Left lobe of liver (tissue), 2 donors: Measurements from ENCODE around the gene EXOC6B. TPM values are rescaled to one million over a fixed set of nuclear protein-coding genes. Genes with fewer than 3 reads are reported as not detected.

Experiments used
- ATAC-seq: fragments of 200-7000 bp; cut with Tn5 transposase; one replicate; pipeline ENCODE4 v1.9.1; 2020; ENCODE audit warnings: mild to moderate bottlenecking, moderate library complexity
- DNase-seq: peaks from one replicate; pipeline ENCODE4 v3.0.0-alpha.2; 2020; ENCODE audit warnings: low spot score
- total RNA-seq: library from RNA; stranded (reverse); gene quantifications from one replicate; pipeline ENCODE4 v1.2.1, GENCODE V29; 2021
- donor health status: DM: no; HTN: no; CAD: no; lungs with moderate emphysema.
- donor health status: DM: no; HTN: yes; CAD: no.

EXOC6B gene
- total RNA-seq, 1 donor from 2014 or later = 9.1 TPM

- ATAC-seq = peak; percentile 93
These were observed 80.0 kb downstream of the EXOC6B start for GRCh38 chr2:72745679-72746368.

GRCh38 chr2:72744049-72744448 lies 81.8 kb downstream of the EXOC6B start:
- ATAC-seq = no peak

More at GRCh38 chr2:72745679-72746368, 80.0 kb downstream of the EXOC6B start:
- DNase-seq = no peak

DNA sequence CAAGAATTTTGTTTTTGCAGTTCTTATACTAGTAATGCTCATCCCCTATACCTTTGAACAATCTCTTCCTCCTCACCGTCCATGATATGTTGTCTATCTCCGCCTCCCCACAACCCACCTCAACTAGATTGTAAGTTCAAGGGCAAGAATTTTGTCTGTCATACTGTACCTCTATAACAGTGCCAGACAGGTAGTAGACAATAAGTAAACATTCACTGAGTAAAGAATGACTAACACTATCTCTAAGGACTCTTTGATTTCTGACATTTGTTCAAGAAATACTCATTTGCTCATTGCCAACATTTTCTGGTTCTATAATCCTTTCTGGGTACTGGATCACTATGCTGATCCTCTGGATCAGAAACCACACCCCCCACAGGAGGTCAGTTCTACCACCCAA lies 82.4 kb downstream of the EXOC6B start:
- no peak for DNase-seq
- no peak for ATAC-seq

More at GRCh38 chr2:72744049-72744448, 81.8 kb downstream of the EXOC6B start:
- DNase-seq = no peak

- no peak for DNase-seq
- no peak for ATAC-seq
These were observed 87.7 kb downstream of the EXOC6B start for GRCh38 chr2:72738096-72738495.

DNA sequence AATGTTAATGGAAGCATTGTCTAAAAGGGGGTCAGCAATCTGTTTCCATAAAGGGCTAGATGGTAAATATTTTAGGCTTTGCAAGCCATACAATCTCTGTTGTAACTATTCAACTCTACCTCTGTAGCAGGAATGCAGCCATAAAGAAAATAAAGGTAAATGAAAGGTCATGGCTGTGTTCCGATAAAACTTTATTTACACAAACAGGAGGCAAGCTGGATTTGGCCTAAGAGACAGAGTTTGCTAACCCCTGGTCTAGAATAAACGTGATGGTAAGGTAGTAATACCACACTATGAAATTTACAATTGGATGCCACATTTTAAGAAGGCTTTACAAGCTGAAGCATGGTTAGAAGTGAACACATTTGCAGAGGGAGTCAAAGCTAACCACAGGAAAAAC lies 91.4 kb downstream of the EXOC6B start:
- peak; percentile 23 for ATAC-seq
- DNase-seq = no peak

DNA sequence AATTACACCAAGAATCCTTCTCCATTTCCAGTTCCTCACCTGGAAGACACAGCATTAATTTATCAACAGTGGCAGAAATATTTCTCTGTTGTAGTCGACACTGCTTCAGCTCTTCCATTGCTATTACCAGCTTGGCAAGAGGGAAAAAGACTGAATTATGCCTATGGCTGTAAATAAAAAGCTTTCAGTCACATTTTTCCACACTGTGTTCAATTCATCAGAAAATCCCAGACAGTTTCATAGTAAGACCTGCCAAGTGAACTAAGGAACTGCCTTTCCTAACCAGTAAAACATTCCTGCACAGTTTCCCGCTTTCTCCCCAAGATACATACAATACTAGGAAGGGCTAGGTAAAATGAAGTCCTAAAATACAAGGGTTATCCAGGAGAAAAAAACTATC lies 94.7 kb downstream of the EXOC6B start:
- DNase-seq (no peak), ATAC-seq (no peak)

- DNase-seq (no peak), ATAC-seq (no peak)
These were observed 98.5 kb downstream of the EXOC6B start for GRCh38 chr2:72727356-72727755.

DNA sequence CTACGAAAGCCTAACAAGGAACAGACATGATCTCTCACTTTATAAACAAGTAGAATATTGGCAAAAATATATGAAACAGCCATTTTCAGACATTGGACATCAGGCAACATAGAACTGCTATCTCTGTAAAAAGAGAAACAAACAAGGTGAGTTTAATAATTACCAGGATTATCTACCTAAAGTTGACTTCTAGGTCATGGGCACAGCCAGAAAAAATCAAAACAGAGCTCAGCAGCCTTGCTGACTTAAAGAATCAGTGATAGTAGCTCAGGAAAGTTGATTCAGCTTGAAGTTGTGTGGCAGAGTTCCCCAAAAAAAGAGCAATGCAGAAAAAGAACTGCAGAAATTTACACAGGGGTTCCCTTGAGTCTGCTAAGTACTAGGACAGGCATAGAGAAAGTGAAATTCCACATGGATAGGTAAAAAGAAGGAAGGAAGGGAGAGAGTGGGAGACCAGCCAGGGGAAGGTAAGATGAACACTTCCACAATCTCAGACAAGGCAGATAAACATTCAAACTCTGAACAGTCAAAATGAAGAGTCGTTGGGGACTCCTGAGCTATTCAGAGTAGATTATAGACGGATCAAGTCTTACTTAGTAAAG lies 102.0 kb downstream of the EXOC6B start:
- no peak for DNase-seq
- peak; percentile 93 for ATAC-seq

DNA sequence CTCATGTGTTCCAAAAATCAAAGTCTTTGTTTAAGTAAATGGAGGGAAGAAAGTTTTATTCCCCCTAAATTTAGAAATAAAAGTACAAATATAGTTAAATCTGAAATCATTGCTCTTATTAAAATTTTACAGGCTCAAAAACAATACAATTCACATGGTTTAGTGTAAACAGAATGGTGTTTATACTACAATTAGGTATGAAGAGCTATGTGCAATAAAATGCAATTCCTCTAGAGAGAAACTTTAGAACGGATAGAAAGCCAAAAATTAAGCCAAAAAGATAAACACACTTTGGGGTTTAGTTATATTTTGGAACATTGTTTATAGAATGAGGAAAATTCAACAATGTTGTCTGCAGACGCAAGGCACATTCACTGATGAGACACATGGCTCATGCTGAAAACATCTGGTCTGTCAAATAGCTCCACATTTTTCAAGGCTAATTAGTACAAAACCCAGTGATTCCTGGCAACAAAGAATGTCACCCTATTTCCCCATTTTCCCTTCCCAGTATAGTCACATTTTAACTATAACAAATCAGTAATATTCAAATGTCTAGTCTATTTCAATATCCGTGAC lies 103.3 kb downstream of the EXOC6B start:
- DNase-seq = no peak
- ATAC-seq = peak; percentile 35

DNA sequence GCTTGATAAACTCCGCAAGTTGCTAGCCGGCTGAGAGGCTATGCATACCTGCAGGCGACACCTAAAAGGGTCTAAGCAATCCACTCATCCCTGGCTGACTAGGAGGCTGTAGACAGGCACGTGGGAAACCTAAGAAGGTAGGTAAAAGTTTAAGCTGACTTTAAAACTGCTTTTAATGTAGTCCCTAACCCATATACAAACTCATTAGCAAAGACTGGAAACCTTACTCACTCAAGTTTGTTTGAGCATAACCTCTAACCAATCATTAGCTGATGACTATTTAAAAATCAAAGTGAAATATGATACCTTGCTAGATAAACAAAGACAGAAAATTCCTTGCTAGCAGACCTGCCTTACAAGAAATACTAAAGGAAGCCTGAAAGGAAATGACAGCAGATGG lies 106.4 kb downstream of the EXOC6B start:
- ATAC-seq (no peak), DNase-seq (no peak)

- ATAC-seq = no peak
- no peak for DNase-seq
These were observed 107.0 kb downstream of the EXOC6B start for GRCh38 chr2:72718876-72719275.

DNA sequence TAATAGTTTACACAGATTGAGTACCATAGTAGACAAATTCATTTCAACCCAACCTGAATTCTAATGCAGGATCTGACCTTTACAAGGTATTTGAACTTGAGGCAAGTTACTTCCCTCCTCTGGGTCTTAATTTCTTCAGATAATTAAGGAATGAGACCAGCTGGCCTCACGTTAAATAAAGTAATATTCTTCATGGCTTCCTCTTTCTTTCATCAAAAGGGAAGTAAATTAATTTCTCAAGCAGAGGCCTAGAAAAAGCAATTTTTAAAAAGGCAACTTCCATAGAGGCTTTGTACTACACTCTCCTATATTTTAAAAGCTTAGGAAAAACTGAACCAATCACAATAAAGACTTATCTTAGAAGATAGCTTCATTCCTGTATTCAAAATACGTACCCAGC lies 109.2 kb downstream of the EXOC6B start:
- DNase-seq (no peak), ATAC-seq (no peak)

DNA sequence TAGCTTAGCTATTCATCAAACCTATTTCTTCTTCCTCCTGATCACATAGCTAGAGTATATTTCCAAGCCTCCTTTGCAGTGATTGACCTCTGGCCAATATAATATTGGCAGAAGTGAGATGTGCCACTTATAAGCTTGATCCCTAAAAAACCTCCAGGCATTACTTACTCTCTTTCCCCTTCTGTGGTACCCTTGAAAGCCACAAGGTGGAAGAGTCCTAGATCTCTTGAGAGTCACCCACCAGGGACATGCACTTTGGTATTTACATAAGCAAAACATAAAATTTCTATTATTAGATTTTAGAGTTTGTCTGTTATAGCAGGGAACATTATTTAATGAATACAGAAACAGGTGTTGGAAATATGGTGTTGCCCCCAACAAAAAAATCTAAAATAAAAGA lies 112.0 kb downstream of the EXOC6B start:
- ATAC-seq (no peak), DNase-seq (no peak)

- DNase-seq (no peak), ATAC-seq (peak; percentile 43)
These were observed 112.9 kb downstream of the EXOC6B start for GRCh38 chr2:72712977-72713376.

GRCh38 chr2:72712304-72712703 lies 113.5 kb downstream of the EXOC6B start:
- ATAC-seq (no peak), DNase-seq (no peak)

DNA sequence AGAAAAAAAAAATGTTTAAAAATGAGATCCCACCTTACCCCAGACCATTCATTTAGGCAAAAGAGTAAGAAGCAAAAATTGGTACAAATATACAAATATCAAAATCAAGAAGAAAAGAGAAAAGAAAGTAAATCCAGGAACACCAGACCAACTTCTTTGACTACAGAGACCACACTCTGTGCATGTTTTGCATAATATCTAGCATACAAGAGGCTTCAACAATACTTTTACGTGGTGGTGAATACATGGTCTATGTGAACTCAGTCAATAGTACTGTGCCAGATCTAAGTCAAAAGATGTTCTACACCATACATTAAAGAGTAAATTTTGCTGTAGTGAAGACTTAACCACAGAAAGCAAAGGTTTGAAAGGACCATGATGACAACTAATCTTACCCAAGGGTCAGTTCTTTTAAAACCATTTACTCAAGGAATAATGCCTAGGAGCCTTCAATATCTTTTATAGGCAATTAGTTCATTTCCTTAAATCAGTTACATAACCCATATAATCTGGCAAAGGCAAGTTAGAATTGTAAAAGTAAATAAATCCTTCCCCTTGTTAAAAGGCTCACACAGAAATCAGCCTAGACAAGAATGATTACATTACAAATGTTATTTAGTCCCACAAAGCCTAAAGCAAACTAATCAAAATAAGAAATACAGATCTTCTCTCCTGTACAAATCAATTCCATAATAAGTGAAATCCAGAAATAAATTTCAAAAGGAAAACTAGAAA lies 115.2 kb downstream of the EXOC6B start:
- ATAC-seq (no peak), DNase-seq (no peak)

DNA sequence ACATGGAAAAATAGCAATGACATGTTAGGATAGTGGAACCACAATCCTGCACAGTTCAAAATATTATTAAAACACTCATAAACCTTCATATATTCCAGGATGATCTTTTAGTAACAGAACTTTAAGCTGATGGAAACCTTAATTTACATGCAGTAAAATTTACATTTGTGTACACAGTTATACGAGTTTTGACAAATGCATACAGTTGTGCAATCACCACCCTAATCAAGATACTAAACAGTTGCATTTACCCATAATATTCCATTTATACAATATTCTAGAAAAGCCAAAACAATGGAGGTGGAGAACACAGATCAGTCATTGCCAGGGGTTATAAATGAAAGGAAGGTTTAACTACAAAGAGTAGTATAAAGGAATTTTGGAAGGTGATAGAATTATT lies 117.6 kb downstream of the EXOC6B start:
- DNase-seq (no peak), ATAC-seq (no peak)

DNA sequence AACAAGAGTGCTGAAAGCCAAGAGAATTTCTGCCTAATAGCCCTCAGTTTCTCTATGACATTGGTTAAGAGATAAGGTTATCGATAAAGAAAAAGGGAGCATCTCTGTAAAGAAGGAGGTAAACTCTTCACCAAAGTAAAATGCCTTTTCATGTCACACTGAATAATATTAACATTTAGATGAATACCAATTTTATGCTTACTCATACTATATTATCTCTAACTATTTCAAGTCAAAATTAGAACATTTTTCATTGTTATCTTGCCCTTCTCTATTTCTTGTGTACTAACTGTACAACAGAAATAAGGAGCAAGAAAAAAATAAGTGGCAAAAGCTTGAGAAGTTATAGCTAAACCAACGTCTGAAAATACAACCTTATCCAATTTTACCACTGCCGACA lies 127.5 kb downstream of the EXOC6B start:
- ATAC-seq (no peak), DNase-seq (no peak)

GRCh38 chr2:72696559-72696958 lies 129.3 kb downstream of the EXOC6B start:
- no peak for ATAC-seq
- DNase-seq = no peak

GRCh38 chr2:72695676-72696075 lies 130.2 kb downstream of the EXOC6B start:
- DNase-seq (no peak), ATAC-seq (no peak)

DNA sequence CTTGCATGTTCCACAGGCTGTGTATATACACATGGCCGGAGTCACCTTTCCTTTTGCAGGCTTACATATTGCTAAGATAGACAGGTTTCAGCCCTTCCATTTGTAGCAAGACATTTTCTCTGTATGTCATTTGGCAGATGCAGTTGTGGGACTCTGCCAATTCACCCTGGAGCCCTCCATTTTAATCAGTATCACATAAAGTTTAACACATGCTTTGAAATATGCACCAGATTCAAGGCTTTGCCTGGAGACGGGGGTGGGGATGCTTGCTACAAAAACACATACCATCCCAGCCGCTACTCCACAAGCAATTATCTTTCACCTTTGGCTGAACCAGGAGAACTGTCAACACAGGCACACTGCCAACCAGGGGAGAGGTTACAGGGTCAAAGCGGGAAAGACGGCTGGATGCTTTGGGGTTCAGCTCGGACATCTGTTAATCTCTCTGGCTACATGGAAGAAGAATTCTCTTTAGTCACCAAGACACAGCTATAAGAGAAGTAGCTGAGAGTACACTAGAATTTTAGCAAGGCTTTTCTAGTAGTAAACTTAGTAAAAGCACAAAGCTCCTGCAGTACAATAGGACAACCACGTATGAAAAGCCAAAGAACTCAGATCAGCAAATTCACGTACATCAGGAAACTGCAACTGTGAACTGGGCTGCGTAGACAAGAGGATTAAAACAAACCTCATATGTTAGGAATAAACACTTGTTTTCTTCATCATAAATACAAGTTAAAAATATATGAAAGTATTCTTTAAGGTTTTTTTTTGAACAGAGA lies 130.9 kb downstream of the EXOC6B start:
- ATAC-seq (peak; percentile 99), DNase-seq (peak; percentile 92)
